Measurements from ENCODE around the gene MSL1. TPM values are rescaled to one million over a fixed set of nuclear protein-coding genes. Genes with fewer than 3 reads are reported as not detected.
"Not testable (repeated sequence)": the region's sequence is repeated elsewhere in the genome, so short reads cannot be mapped to it uniquely, and the experiment has no call there.

MSL1 gene
- total RNA-seq, 2 experiments from 2014 or later: 81.7 to 89.6 TPM

DNA sequence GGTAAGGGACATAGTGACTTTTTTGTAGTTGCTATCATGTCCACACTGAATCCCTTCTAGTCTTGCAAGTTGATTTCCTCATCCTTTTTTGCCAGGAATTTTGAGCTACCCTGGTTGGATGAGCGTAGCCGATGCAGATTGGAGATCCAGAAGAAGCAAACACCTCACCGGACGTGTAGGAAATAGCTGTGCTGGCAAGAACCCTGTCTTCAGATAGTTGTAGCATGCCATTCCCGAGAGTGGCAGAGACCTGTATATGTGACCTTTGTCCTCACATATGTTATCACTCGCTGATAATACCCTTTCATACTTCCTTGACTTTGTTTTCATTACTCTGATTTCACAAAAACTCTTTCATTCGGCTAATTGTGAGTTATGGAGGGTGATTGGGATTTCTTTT, 12.4 kb downstream of the MSL1 start:
- H3K9me3 Mint-ChIP-seq (ENCODE audit: low read depth): no peaks in the 10 kb centered on the region
- H3K27ac Mint-ChIP-seq: no peak overlapping the region
- CTCF ChIA-PET: interaction anchor here (1.1 to 3.8 kb wide), 4 partner anchors 22 to 69 kb away, joined by 3 to 25 read pairs (median 6); no protein-coding TSS in a partner anchor
- ATAC-seq (no peak), DNase-seq (no peak)
- peaks cover 21% of the 10 kb centered on the region for H3K4me1 Mint-ChIP-seq
- POLR2A ChIA-PET: interaction anchor here (0.8 to 2.3 kb wide), 2 partner anchors 21 to 178 kb away, joined by 3 to 12 read pairs; no protein-coding TSS in a partner anchor
- H3K36me3 Mint-ChIP-seq (ENCODE audit: low read depth): peaks cover 68% of the 10 kb centered on the region
- H3K4me3 Mint-ChIP-seq: no peak overlapping the region
- intact Hi-C loops (cut with DNase I, micrococcal nuclease): no loop called here
- no peaks in the 10 kb centered on the region for H3K27me3 Mint-ChIP-seq

DNA sequence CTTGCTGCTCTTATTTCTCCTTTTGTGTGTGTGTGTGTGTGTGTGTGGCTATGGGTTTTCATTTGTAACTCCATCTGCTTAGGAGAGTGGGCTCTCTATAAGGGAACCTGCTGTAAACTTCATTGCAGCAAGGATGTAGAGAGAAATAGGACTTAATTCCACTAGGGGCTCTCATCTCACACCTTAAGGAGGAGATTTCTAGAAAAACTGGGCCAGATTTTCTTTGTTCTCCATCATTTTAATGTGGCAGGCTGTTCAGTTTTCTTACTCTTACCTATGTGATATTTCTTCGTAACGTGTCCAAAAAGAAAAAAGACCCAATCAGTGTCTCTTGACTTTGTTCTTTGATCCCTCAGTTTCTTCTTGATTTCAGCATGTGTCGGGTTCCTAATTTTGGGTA, 14.0 kb downstream of the MSL1 start:
- ChIA-PET POLR2A (no interaction called here), CTCF (no interaction called here)
- peak overlapping the region; percentile 80 for H3K27ac Mint-ChIP-seq
- no peak overlapping the region for H3K4me3 Mint-ChIP-seq
- intact Hi-C loops (cut with DNase I, micrococcal nuclease): no loop called here
- H3K4me1 Mint-ChIP-seq: peaks cover 26% of the 10 kb centered on the region
- DNase-seq: no peak
- no peaks in the 10 kb centered on the region for H3K9me3 Mint-ChIP-seq (ENCODE audit: low read depth)
- no peak for ATAC-seq
- H3K27me3 Mint-ChIP-seq: no peaks in the 10 kb centered on the region
- peaks cover 56% of the 10 kb centered on the region for H3K36me3 Mint-ChIP-seq (ENCODE audit: low read depth)

- ATAC-seq: peak; percentile 5
Observed at GRCh38 chr17:40139566-40140058, 17.8 kb downstream of the MSL1 start.

DNA sequence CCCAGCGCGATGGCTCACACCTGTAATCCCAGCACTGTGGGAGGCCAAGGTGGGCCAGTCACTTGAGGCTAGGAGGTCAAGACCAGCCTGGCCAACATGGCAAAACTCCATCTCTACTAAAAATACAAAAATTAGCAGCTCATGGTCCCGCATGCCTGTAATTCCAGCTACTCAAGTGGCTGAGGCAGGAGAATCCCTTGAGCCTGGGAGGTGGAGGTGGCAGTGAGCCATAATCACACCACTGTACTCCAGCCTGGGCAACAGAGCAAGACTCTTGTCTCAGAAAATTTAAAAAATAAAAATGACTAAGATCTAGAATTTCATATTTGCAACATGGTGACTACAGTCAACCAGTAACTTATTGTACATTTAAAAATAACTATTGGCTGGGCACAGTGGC, 21.4 kb downstream of the MSL1 start:
- ChIA-PET POLR2A (interaction anchor here (0.6 to 1.7 kb wide), 3 partner anchors 9 to 23 kb away, joined by 3 to 7 read pairs (median 5); no protein-coding TSS in a partner anchor), CTCF (interaction anchor here (0.6 kb wide), 1 partner anchor 411 kb away, joined by 3 read pairs; no protein-coding TSS in a partner anchor)
- ATAC-seq; DNase-seq; H3K9me3 Mint-ChIP-seq (ENCODE audit: low read depth); H3K27me3 Mint-ChIP-seq; H3K27ac Mint-ChIP-seq; intact Hi-C loops (cut with DNase I, micrococcal nuclease); H3K4me3 Mint-ChIP-seq: not testable (repeated sequence)
- Mint-ChIP-seq H3K36me3 (ENCODE audit: low read depth) (peaks cover 48% of the 10 kb centered on the region), H3K4me1 (peaks cover 45% of the 10 kb centered on the region)

More at GRCh38 chr17:40139566-40140058, 17.8 kb downstream of the MSL1 start:
- no peaks in the 10 kb centered on the region for H3K9me3 Mint-ChIP-seq (ENCODE audit: low read depth)
- CTCF ChIA-PET: interaction anchor here (1.0 to 3.1 kb wide), 4 partner anchors 9 to 29 kb away, joined by 3 to 26 read pairs (median 8); no protein-coding TSS in a partner anchor
- POLR2A ChIA-PET: interaction anchor here (0.6 to 4.1 kb wide), 12 partner anchors 12 to 278 kb away, joined by 3 to 35 read pairs (median 4); partner anchors contain the start of genes MSL1, NR1D1, TOP2A and WIPF2
- H3K27ac Mint-ChIP-seq: peak overlapping the region; percentile 98
- peaks cover 39% of the 10 kb centered on the region for H3K4me1 Mint-ChIP-seq
- H3K36me3 Mint-ChIP-seq (ENCODE audit: low read depth): peaks cover 46% of the 10 kb centered on the region
- H3K4me3 Mint-ChIP-seq: peak overlapping the region; percentile 90
- no peak for DNase-seq
- H3K27me3 Mint-ChIP-seq: no peaks in the 10 kb centered on the region
- intact Hi-C loops (cut with DNase I, micrococcal nuclease): loop anchor here (1.0 to 2.0 kb wide), 14 partner anchors 14 to 409 kb away; partner anchors contain the start of genes CDC6 (in 1 of the 2), MED24 (in 1 of the 2), MIEN1 (in 1 of the 2) and PSMD3 (in 1 of the 2)

DNA sequence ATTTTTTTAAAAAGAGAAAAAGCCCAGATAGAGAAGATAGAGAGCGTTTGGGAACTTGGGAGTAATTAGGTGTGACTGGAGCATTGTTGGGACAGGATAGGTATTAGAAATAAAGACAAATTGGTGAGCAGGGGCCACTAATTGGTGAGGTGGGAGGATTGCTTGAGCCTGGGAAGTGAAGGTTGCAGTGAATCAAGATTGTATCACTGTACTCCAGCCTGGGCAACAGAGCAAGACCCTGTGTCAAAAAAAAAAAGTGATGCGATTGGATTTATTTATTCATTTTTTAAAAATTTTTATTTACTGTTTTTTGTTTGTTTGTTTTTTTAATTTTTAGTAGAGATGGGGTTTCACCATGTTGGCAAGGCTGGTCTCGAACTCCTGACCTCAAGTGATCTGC, 23.7 kb downstream of the MSL1 start:
- intact Hi-C loops (cut with DNase I, micrococcal nuclease): no loop called here
- DNase-seq (no peak), ATAC-seq (no peak)
- H3K27me3 Mint-ChIP-seq: no peaks in the 10 kb centered on the region
- peaks cover 53% of the 10 kb centered on the region for H3K4me1 Mint-ChIP-seq
- ChIA-PET POLR2A (no interaction called here), CTCF (interaction anchor here (1.2 kb wide), 1 partner anchor 42 kb away, joined by 3 read pairs; no protein-coding TSS in a partner anchor)
- peak overlapping the region; percentile 39 for H3K27ac Mint-ChIP-seq
- H3K36me3 Mint-ChIP-seq (ENCODE audit: low read depth): peaks cover 55% of the 10 kb centered on the region
- no peaks in the 10 kb centered on the region for H3K9me3 Mint-ChIP-seq (ENCODE audit: low read depth)
- no peak overlapping the region for H3K4me3 Mint-ChIP-seq

- peak overlapping the region; percentile 55 for H3K27ac Mint-ChIP-seq
- CTCF ChIA-PET: interaction anchor here (0.7 to 1.6 kb wide), 5 partner anchors 20 to 48 kb away, joined by 3 to 17 read pairs (median 5); no protein-coding TSS in a partner anchor
- no peak overlapping the region for H3K4me3 Mint-ChIP-seq
- intact Hi-C loops (cut with DNase I, micrococcal nuclease): no loop called here
- DNase-seq: no peak
- peaks cover 47% of the 10 kb centered on the region for H3K36me3 Mint-ChIP-seq (ENCODE audit: low read depth)
- peaks cover 2% of the 10 kb centered on the region for H3K9me3 Mint-ChIP-seq (ENCODE audit: low read depth)
- POLR2A ChIA-PET: interaction anchor here (0.6 to 1.2 kb wide), 3 partner anchors 10 to 27 kb away, joined by 4 to 7 read pairs (median 5); no protein-coding TSS in a partner anchor
- H3K4me1 Mint-ChIP-seq: peaks cover 52% of the 10 kb centered on the region
- H3K27me3 Mint-ChIP-seq: no peaks in the 10 kb centered on the region
- no peak for ATAC-seq
Observed at GRCh38 chr17:40148527-40148926, 26.8 kb downstream of the MSL1 start.

- CTCF ChIA-PET: interaction anchor here (0.9 to 1.2 kb wide), 3 partner anchors 27 to 92 kb away, joined by 3 read pairs; no protein-coding TSS in a partner anchor
- Mint-ChIP-seq H3K27ac (peak overlapping the region; percentile 49), H3K9me3 (ENCODE audit: low read depth) (peaks cover 2% of the 10 kb centered on the region), H3K4me1 (peaks cover 67% of the 10 kb centered on the region), H3K36me3 (ENCODE audit: low read depth) (peaks cover 57% of the 10 kb centered on the region), H3K4me3 (no peak overlapping the region), H3K27me3 (no peaks in the 10 kb centered on the region)
- POLR2A ChIA-PET: interaction anchor here (1.1 to 3.1 kb wide), 2 partner anchors 10 to 13 kb away, joined by 4 to 35 read pairs; partner anchors contain the start of gene CASC3
- no peak for ATAC-seq
- intact Hi-C loops (cut with DNase I, micrococcal nuclease): loop anchor here (5.0 kb wide), 3 partner anchors 38 to 1423 kb away; no protein-coding TSS in a partner anchor
- DNase-seq: no peak
Observed at GRCh38 chr17:40150276-40150675, 28.5 kb downstream of the MSL1 start.

DNA sequence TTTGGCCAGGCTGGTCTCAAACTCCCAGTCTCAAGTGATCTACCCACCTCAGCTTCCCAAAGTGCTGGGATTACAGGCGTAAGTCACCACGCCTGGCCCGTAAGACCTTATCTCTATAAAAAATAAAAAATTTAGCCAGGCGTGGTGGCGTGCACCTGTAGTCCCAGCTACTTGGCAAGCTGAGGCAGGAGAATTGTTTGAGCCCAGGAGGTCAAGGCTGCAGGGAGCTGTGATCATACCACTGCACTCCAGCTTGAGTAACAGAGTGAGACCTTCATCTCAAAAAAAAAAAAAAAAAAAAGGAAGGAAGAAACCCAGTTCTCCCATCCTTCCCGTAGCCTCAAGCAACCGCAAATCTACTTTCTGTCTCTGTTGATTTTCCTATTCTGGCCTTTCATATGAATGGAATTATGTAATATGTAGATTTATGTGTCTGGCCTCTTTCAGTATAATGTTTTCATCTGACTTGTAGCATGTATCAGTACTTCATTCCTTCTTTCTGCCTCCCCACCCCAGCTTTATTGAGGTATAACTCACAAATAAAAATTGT, 29.7 kb downstream of the MSL1 start:
- Mint-ChIP-seq H3K36me3 (ENCODE audit: low read depth) (peaks cover 55% of the 10 kb centered on the region), H3K9me3 (ENCODE audit: low read depth) (peaks cover 2% of the 10 kb centered on the region), H3K4me3 (no peak overlapping the region), H3K27me3 (no peaks in the 10 kb centered on the region), H3K27ac (peak overlapping the region; percentile 68), H3K4me1 (peaks cover 64% of the 10 kb centered on the region)
- POLR2A ChIA-PET: interaction anchor here (0.6 to 3.1 kb wide), 5 partner anchors 8 to 892 kb away, joined by 4 to 35 read pairs (median 5); partner anchors contain the start of gene CASC3
- CTCF ChIA-PET: interaction anchor here (0.7 to 3.6 kb wide), 4 partner anchors 16 to 124 kb away, joined by 3 to 16 read pairs (median 8); no protein-coding TSS in a partner anchor
- no peak for DNase-seq
- ATAC-seq: no peak
- intact Hi-C loops (cut with DNase I, micrococcal nuclease): loop anchor here (5.0 kb wide), 3 partner anchors 39 to 1424 kb away; no protein-coding TSS in a partner anchor

- ATAC-seq: peak; percentile 33
- H3K27me3 Mint-ChIP-seq: no peaks in the 10 kb centered on the region
- peaks cover 2% of the 10 kb centered on the region for H3K9me3 Mint-ChIP-seq (ENCODE audit: low read depth)
- H3K36me3 Mint-ChIP-seq (ENCODE audit: low read depth): peaks cover 47% of the 10 kb centered on the region
- H3K27ac Mint-ChIP-seq: peak overlapping the region; percentile 100
- DNase-seq: peak; percentile 54
- H3K4me3 Mint-ChIP-seq: peak overlapping the region; percentile 53
- intact Hi-C loops (cut with DNase I, micrococcal nuclease): loop anchor here (1.0 to 5.0 kb wide), 7 partner anchors 13 to 1426 kb away; partner anchors contain the start of gene CASC3 (in 1 of the 2)
- peaks cover 55% of the 10 kb centered on the region for H3K4me1 Mint-ChIP-seq
- POLR2A ChIA-PET: interaction anchor here (0.5 to 2.4 kb wide), 8 partner anchors 10 to 711 kb away, joined by 3 to 7 read pairs (median 3); no protein-coding TSS in a partner anchor
- CTCF ChIA-PET: interaction anchor here (0.6 to 3.6 kb wide), 4 partner anchors 14 to 130 kb away, joined by 3 to 16 read pairs (median 4); no protein-coding TSS in a partner anchor
Observed at GRCh38 chr17:40153603-40154236, 31.9 kb downstream of the MSL1 start.

DNA sequence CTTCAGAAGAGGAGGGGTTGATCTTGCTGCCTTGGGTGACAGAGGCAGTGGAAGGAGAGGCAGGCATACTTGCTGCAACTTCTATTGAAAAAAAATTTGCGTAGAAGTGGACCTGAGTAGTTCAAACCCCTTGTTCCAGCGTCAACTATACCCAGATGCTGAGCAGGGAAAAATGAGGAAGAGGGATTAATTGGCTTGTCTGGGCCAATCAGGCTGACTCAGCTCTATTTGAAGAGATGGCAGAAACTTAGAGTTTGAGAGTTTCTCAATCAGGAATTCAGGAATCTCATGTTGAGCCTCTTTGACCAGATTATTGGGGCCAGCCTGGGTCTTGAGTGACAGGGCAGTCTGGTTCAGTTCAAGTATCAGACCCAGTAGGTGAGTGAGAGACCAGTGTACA, 36.2 kb downstream of the MSL1 start:
- ChIA-PET CTCF (interaction anchor here (0.6 to 2.7 kb wide), 5 partner anchors 10 to 1491 kb away, joined by 3 to 17 read pairs (median 3); no protein-coding TSS in a partner anchor), POLR2A (interaction anchor here (0.7 to 1.1 kb wide), 2 partner anchors 10 to 11 kb away, joined by 3 to 4 read pairs; no protein-coding TSS in a partner anchor)
- H3K9me3 Mint-ChIP-seq (ENCODE audit: low read depth): peaks cover 2% of the 10 kb centered on the region
- ATAC-seq (no peak), DNase-seq (no peak)
- H3K27ac Mint-ChIP-seq: peak overlapping the region; percentile 24
- H3K27me3 Mint-ChIP-seq: no peaks in the 10 kb centered on the region
- peaks cover 37% of the 10 kb centered on the region for H3K36me3 Mint-ChIP-seq (ENCODE audit: low read depth)
- peaks cover 35% of the 10 kb centered on the region for H3K4me1 Mint-ChIP-seq
- H3K4me3 Mint-ChIP-seq: no peak overlapping the region
- intact Hi-C loops (cut with DNase I, micrococcal nuclease): no loop called here
